ENCODE results near the gene GMDS. TPM values are rescaled to one million over a fixed set of nuclear protein-coding genes. Genes with fewer than 3 reads are reported as not detected.

Gene GMDS
- total RNA-seq, 1 donor from 2014 or later: 5.3 TPM

DNA sequence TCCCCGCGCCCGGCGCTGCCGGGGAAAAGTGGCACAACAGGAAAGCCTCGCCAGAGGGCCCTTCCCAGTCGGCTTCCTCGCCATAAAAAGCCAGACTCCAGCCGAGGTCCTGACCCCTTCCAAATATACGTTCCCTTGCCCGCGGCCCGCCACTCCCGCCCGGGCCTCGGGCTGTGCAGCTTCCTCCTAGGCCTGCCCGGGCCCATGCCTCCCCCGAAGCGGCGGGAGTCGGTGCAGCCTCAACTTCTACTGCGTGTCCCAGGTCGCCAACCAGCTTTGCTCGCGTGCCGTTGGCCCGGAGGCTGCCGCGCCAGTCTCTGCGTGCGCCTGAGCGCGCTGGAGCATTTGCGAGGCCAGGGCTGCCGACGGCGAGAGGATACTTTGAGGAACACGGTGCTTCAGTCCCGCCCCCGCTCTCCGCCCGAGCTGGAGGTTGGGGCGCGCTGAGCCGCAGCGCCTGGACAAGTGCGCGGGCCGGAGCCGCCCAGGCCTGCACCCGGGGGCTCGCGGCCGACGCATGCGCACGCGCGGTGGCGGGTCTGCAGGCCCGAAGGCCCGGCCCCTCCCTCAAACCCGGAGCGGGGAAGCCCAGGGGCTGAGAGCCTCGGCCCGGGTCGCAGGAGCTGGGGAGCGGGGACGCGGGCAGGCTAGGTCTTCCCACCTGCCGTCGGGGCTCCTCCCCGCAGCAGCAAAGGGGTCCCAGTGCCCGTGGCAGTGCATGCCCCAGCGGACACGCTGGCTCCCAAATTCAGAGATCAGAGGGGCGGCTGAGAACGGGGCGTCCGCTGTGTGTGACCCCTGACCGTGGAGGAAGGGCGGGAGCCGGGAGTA lies 625.5 kb downstream of the GMDS start:
- ATAC-seq: no peak
- no peak for DNase-seq (ENCODE audit: missing footprints)
- intact Hi-C loops (cut with DNase I): loop anchor here (10.0 kb wide), 1 partner anchor 195 kb away; no protein-coding TSS in a partner anchor

DNA sequence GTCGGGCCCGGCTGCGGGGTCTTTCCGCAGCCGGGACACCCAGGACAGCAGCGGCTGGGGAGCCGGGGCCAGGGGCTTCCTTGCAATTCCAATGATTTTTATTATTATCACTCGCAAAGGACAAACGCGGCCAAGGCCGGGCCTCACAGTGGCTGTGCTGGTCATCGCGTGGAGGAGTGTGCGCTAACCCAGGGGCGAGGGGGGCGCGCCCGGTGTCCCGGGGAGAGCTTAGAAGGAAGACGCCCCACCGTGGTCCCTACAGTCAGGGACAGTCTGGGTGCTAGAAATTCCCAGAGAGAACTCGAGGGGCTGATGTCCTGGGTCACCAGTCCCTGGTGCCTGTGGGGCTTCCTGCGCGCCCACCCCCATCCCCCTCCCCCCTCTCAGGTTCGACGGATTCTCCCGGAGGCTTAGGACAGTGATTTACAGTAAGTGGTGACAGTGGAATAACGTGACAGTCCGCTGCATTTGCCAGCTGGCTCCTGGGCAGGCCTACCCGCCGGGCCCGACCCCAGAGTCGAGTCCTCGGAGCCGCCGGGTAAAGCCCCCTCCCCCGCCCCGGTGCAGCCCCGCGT lies 626.2 kb downstream of the GMDS start:
- no peak for ATAC-seq
- no peak for DNase-seq (ENCODE audit: missing footprints)
- intact Hi-C loops (cut with DNase I): loop anchor here (10.0 kb wide), 1 partner anchor 196 kb away; no protein-coding TSS in a partner anchor

DNA sequence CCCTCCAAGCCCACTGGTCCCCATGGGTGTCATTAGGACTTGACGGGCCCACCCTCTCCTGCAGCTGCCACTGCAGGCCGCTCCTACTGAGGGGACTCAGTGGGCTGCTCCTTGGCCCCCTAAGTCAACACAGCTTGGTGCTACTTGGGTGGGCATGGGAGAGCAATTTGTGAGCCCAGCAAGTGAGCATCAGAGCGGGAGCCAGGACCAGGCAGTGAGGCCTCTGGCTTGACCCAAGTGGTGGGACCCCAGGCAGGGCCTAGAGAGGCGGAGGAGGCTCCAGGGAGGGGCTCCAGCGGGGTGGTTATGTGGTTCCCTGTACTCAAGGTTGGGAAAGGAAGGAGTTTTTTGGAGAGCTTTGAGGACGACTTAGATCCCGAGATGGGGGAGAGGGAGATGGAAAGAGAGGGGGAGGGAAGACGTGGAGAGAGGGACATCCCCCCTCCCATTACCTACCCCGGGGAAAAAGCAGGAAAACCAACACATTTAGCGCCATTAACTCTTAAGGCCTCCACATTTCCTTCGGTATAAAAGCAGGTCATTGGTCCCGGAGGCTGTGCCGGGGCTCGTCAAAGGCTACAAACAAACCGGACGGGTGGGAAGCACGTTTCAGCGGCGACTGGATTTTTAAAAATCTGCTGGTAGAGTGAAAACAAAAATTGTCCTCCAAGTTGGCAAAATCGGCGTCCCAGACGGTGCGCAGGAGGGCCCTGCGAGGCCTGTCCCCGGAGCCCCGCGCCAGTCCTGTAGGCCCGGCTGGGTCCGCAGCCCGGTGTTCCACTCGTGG lies 626.9 kb downstream of the GMDS start:
- intact Hi-C loops (cut with DNase I): loop anchor here (10.0 kb wide), 1 partner anchor 196 kb away; no protein-coding TSS in a partner anchor
- ATAC-seq (no peak), DNase-seq (ENCODE audit: missing footprints) (no peak)

DNA sequence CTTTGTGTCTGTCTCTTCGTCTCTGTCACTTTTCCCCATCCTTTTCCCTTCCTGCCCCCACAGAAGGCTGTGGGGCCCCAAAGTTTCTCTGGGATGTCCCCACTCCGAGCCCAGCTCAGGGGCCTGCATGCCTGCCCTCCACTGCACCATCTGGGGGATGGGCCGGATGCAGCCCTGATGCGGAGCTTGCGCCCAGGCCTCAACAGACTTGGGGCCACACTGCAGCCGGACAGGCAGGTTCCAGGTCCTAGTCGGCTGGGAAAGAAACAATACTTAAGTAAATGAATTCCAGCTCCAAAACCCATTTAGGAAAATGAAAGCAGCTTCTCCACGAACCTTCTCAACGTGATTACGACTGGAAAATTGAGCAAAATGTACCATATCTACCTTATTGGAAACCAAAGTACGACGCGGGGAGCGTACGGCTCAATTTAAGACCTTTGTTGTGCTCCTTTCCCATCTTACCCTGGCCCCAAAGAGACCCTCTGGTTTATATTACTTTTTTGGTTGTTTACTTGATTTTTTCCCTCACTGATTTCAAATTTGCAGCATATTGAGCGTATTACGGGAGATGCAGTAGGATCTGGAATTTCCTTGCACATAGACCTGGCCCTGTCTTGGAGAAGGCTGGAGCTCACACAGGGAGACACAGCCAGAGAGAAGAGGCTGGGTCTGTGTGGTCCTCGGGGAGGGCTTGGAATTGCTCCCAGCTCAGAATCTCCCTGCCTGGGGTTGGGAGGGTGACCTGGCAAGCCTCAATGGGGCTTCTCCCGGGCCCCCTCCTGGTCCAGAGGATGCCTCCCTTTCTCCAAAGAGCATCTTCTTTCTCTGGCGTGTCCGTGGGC lies 627.7 kb downstream of the GMDS start:
- ATAC-seq: no peak
- intact Hi-C loops (cut with DNase I): loop anchor here (10.0 kb wide), 1 partner anchor 197 kb away; no protein-coding TSS in a partner anchor
- no peak for DNase-seq (ENCODE audit: missing footprints)

DNA sequence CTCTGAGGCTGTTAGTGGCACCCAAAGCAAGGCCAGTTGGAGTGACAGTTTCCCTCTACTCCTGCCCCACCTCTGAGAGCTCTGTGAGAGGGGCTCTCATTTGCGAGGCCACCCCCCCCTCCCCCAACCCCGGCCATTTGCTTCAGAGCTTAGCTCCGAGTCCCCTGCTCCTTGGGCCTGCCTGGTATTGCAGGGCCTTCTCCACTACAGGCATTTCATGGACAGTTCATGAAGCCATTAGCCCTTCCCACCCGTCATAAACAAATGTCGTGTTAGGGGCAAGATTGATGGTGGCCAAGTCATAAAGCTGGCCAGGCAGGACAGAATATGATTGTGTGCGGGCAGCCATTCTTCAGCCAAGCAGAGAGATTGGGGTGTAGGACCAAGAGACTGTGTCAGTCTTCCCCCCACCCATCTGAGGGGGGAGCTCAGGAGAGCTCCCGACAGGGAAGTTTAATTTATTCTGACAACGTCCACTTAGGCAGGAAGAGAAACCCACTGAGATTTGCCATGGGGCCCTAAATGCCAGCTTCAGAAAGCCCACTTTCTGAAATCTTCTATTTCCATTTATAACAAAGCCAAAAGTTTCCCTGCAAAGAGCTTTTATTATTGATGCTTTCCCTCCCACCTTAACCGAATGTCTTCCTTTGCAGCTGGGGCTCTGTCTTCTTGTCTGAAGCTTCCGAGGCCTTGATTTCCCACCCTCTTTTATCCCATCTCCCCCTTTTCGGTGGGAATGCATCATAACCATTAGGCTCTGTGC lies 628.5 kb downstream of the GMDS start:
- ATAC-seq (no peak), DNase-seq (ENCODE audit: missing footprints) (no peak)
- intact Hi-C loops (cut with DNase I): loop anchor here (10.0 kb wide), 1 partner anchor 198 kb away; no protein-coding TSS in a partner anchor

DNA sequence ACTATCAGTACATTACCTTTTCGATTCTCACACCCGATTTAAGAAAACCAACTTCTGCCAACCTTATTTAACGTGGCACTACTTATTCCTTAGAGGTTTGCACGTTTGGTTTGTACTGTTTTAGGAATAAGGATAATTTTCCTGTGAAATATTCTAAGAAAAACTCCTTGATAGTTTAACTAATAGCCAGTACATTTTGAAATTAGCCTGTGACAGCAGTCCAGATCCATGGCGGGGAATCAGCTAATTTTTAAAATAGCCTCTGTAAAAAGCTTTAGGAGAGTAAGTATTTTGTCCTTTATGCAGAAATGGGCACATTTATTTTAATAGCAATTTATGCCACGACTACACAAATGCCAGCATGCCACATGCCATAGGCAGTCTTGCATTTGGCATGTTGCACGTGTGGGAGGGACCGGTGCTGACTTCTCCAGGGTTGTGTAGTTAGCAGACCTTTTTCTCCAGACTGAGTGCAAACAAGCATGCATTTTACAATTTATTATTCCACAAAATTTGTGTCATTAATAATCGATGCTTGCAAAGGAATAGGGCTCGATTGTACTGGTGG lies 629.5 kb downstream of the GMDS start:
- no peak for ATAC-seq
- DNase-seq (ENCODE audit: missing footprints): no peak
- intact Hi-C loops (cut with DNase I): loop anchor here (10.0 kb wide), 1 partner anchor 199 kb away; no protein-coding TSS in a partner anchor

DNA sequence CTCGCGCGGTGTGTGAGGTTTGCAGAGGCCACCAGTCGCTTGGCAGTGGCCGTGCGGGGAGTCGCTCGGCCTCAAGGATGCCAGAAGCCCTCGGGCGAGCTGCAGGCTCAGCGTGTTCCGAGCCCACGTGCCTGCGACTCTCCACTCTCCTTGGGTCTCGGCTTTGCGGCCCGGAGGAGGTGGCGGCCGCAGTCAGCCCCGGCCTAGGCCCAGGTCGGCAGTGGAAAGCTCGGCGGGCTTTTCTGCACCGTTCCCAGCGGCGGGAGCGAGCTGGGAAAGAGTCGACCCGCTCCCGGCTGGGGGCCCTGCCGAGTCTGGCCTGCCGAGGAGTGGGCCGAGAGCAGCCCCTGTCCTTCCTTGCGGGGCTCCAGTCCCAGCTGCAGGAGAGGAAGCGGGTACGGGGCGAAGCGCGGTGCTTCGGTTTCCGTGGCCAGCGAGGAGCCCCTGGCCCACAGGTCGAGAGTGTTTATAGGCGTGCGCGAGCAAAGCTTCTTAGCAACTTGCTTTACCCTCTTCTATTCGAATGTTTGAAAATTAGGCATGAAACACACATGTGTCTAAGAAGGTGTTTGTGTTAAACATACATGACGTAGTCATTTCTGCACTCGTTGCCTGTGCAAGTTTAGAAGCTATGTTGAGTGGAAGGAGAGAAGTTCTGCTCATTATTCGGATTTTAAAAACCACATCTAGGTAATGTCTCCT lies 630.1 kb downstream of the GMDS start:
- no peak for ATAC-seq
- intact Hi-C loops (cut with DNase I): loop anchor here (10.0 kb wide), 1 partner anchor 199 kb away; no protein-coding TSS in a partner anchor
- DNase-seq (ENCODE audit: missing footprints): no peak

DNA sequence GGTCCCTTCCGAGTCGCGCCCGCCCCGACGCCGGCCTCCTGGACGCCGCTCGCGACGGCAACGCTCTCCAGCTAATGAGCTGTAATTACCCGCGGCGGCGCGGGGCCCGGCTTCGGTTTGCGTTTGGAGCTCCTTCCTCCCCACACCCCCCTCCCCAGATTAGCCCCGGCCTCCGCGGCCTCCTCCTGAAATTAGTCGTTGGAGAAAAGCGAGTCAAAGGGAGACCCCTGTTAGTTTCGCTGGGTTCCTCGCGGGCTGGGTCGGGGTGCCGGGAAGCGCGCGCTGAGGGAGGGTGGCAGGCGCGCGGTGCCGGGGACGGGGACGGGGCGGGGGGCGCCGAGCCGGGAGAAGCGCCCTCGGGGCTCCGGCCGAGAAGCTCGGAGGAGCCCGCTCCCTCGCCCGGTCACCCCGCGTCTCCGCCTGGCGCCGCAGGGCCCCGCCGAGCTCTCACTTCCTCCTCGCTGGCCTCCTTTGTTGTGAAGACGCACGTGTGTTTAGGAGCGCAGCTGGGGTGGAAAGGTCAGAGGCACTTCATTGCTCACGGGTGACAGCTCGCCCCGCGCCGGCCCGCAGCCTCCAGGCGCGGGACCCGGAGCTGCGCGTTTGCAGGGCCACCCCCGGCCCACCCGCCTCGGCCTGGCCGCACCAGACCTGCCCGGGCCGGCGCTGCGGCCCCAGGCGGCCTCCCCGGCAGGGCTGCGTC lies 630.8 kb downstream of the GMDS start:
- intact Hi-C loops (cut with DNase I): loop anchor here (10.0 kb wide), 1 partner anchor 200 kb away; no protein-coding TSS in a partner anchor
- ATAC-seq (no peak), DNase-seq (ENCODE audit: missing footprints) (no peak)

DNA sequence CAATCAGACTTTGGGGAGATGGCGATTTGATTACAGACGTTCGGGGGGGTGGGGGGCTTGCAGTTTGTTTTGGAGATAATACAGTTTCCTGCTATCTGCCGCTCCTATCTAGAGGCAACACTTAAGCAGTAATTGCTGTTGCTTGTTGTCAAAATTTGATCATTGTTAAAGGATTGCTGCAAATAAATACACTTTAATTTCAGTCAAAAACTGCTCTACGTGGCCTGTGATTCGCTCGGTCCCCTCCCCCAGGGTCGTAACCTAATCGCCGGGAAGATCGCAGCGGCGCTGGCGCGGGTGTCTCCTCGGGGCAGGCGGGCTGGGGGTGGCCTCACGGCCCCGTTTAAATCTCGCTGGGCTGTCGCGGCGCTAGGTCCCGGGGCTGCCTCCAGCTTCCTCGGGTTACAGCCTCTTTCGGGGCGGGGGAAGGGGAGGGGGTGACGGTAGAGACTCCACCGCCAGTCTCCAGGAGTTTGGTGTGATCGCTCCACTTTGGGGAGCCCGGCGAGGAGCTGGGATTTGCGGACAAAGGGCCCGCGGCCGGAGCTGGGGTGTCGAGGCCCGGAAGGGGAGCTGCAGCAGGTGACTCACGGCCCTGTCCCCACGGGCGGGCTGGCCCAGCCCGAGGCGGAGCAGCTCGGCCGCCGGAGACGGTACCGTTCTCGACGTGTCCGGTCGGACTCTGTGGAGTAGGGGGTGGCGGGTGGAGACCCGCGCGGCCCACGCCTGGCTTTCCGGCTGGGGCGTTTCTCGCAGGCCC lies 631.5 kb downstream of the GMDS start:
- intact Hi-C loops (cut with DNase I): loop anchor here (10.0 kb wide), 1 partner anchor 201 kb away; no protein-coding TSS in a partner anchor
- no peak for DNase-seq (ENCODE audit: missing footprints)
- ATAC-seq: no peak

DNA sequence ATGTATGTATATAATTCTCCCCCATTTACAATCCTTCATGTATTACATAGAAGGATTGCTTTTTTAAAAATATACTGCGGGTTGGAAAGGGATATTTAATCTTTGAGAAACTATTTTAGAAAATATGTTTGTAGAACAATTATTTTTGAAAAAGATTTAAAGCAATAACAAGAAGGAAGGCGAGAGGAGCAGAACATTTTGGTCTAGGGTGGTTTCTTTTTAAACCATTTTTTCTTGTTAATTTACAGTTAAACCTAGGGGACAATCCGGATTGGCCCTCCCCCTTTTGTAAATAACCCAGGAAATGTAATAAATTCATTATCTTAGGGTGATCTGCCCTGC lies 632.1 kb downstream of the GMDS start:
- ATAC-seq: no peak
- no peak for DNase-seq (ENCODE audit: missing footprints)
- intact Hi-C loops (cut with DNase I): loop anchor here (10.0 kb wide), 1 partner anchor 201 kb away; no protein-coding TSS in a partner anchor

DNA sequence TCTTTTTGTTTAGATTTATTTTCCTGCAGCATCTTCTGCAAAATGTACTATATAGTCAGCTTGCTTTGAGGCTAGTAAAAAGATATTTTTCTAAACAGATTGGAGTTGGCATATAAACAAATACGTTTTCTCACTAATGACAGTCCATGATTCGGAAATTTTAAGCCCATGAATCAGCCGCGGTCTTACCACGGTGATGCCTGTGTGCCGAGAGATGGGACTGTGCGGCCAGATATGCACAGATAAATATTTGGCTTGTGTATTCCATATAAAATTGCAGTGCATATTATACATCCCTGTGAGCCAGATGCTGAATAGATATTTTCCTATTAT lies 632.5 kb downstream of the GMDS start:
- intact Hi-C loops (cut with DNase I): loop anchor here (10.0 kb wide), 1 partner anchor 202 kb away; no protein-coding TSS in a partner anchor
- ATAC-seq: no peak
- no peak for DNase-seq (ENCODE audit: missing footprints)

DNA sequence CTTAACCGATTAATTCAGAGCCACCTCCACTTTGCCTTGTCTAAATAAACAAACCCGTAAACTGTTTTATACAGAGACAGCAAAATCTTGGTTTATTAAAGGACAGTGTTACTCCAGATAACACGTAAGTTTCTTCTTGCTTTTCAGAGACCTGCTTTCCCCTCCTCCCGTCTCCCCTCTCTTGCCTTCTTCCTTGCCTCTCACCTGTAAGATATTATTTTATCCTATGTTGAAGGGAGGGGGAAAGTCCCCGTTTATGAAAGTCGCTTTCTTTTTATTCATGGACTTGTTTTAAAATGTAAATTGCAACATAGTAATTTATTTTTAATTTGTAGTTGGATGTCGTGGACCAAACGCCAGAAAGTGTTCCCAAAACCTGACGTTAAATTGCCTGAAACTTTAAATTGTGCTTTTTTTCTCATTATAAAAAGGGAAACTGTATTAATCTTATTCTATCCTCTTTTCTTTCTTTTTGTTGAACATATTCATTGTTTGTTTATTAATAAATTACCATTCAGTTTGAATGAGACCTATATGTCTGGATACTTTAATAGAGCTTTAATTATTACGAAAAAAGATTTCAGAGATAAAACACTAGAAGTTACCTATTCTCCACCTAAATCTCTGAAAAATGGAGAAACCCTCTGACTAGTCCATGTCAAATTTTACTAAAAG lies 633.0 kb downstream of the GMDS start:
- no peak for DNase-seq (ENCODE audit: missing footprints)
- ATAC-seq: no peak
- intact Hi-C loops (cut with DNase I): loop anchor here (10.0 kb wide), 1 partner anchor 202 kb away; no protein-coding TSS in a partner anchor

DNA sequence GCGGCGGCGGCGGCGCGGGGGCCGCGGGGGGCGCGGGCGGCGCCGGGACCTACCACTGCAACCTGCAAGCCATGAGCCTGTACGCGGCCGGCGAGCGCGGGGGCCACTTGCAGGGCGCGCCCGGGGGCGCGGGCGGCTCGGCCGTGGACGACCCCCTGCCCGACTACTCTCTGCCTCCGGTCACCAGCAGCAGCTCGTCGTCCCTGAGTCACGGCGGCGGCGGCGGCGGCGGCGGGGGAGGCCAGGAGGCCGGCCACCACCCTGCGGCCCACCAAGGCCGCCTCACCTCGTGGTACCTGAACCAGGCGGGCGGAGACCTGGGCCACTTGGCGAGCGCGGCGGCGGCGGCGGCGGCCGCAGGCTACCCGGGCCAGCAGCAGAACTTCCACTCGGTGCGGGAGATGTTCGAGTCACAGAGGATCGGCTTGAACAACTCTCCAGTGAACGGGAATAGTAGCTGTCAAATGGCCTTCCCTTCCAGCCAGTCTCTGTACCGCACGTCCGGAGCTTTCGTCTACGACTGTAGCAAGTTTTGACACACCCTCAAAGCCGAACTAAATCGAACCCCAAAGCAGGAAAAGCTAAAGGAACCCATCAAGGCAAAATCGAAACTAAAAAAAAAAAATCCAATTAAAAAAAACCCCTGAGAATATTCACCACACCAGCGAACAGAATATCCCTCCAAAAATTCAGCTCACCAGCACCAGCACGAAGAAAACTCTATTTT lies 633.7 kb downstream of the GMDS start:
- intact Hi-C loops (cut with DNase I): loop anchor here (10.0 kb wide), 1 partner anchor 203 kb away; no protein-coding TSS in a partner anchor
- DNase-seq (ENCODE audit: missing footprints): peak; percentile 73

DNA sequence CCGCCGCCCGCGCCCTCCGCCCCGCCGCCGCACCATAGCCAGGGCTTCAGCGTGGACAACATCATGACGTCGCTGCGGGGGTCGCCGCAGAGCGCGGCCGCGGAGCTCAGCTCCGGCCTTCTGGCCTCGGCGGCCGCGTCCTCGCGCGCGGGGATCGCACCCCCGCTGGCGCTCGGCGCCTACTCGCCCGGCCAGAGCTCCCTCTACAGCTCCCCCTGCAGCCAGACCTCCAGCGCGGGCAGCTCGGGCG lies 634.2 kb downstream of the GMDS start:
- no peak for DNase-seq (ENCODE audit: missing footprints)
- ATAC-seq: no peak
- intact Hi-C loops (cut with DNase I): loop anchor here (10.0 kb wide), 1 partner anchor 204 kb away; no protein-coding TSS in a partner anchor

More for the DNA sequence above, 633.7 kb downstream of the GMDS start:
- ATAC-seq: no peak

All from Right ventricle myocardium inferior (tissue), 1 donor.